Ovary (tissue), 3 donors: ENCODE results near the gene CD177.

Experiments used
- CTCF ChIP-seq, 3 donors: fragments of 450-650 bp in 2 of 3; fragments of 200-600 bp in 1 of 3; IDR thresholded peaks; one replicate each; pipeline versions ENCODE4 v1.5.1 to v1.8.0; 2016 to 2022; ENCODE audit warnings: antibody characterized with exemption in 3 of 3, mild to moderate bottlenecking in 1 of 3
- EP300 ChIP-seq: sonication (generic); formaldehyde crosslinking; IDR thresholded peaks from one replicate; pipeline ENCODE4 v1.6.1; 2017; ENCODE audit warnings: antibody characterized with exemption
- donor health status: DM: no; HTN: no; CAD: no.

GRCh38 chr19:43337737-43338136 is 15.7 kb upstream of the CD177 start:
- TF ChIP-seq CTCF (IDR thresholded peaks at IDR 0.05) (no peak), EP300 (no peak)
